WTC11 (cell line): ENCODE measurements around the gene TRPC4AP. TPM values are rescaled to one million over a fixed set of nuclear protein-coding genes. Genes with fewer than 3 reads are reported as not detected.

Experiments used
- ATAC-seq: fragments of 200-7000 bp; cut with Tn5 transposase; 2 replicates; pipeline ENCODE4 v1.10.0; 2021; ENCODE audit warnings: mild to moderate bottlenecking, moderate library complexity
- CTCF ChIA-PET: fragments of 300-600 bp; sonication (Branson Sonifier 250); formaldehyde crosslinking; loops from one replicate; lab custom pipeline; 2021; ENCODE audit warnings: antibody characterized with exemption; lab: Charles Lee
- POLR2A ChIA-PET: fragments of 350-600 bp; sonication (Branson Sonifier 250); formaldehyde crosslinking; loops from one replicate; lab custom pipeline; 2021; ENCODE audit warnings: antibody characterized with exemption; lab: Charles Lee
- DNase-seq: peaks from one replicate; pipeline ENCODE4 v3.0.0; 2021; ENCODE audit warnings: low spot score
- H3K27ac Mint-ChIP-seq: 2 replicates; pipeline ENCODE4 v1.8.0; 2021; ENCODE audit warnings: mixed read lengths
- H3K27me3 Mint-ChIP-seq: 2 replicates; pipeline ENCODE4 v1.8.0; 2021; ENCODE audit warnings: low read depth, mild to moderate bottlenecking, moderate library complexity, mixed read lengths
- H3K36me3 Mint-ChIP-seq: 2 replicates; pipeline ENCODE4 v1.8.0; 2021; ENCODE audit warnings: mixed read lengths
- H3K4me1 Mint-ChIP-seq: 2 replicates; pipeline ENCODE4 v1.8.0; 2022; ENCODE audit warnings: mixed read lengths
- H3K4me3 Mint-ChIP-seq: 2 replicates; pipeline ENCODE4 v1.8.0; 2021; ENCODE audit warnings: mild to moderate bottlenecking, moderate library complexity, mixed read lengths
- H3K9me3 Mint-ChIP-seq: 2 replicates; pipeline ENCODE4 v1.8.0; 2021; ENCODE audit warnings: mixed read lengths
- ATF1 ChIP-seq: sonication (generic); formaldehyde crosslinking; IDR thresholded peaks from 2 replicates; pipeline ENCODE4 v1.8.1; 2023; ENCODE audit warnings: mild to moderate bottlenecking, moderate library complexity, missing genetic modification reagents
- CBFB ChIP-seq: sonication (generic); formaldehyde crosslinking; IDR thresholded peaks from 2 replicates; pipeline ENCODE4 v1.8.1; 2022; ENCODE audit warnings: mild to moderate bottlenecking, low read depth, missing genetic modification reagents
- CREB1 ChIP-seq: sonication (generic); formaldehyde crosslinking; IDR thresholded peaks from 2 replicates; pipeline ENCODE4 v1.8.0; 2023; ENCODE audit warnings: mild to moderate bottlenecking, missing genetic modification reagents
- HMGA2 ChIP-seq: fragments of 250-450 bp; sonication (Bioruptor Pico); IDR thresholded peaks from 2 replicates; pipeline ENCODE4 v1.4.0; 2021; ENCODE audit warnings: mild to moderate bottlenecking, moderate library complexity
- NFATC4 ChIP-seq: fragments of 250-450 bp; sonication (Bioruptor Pico); IDR thresholded peaks from 2 replicates; pipeline ENCODE4 v1.9.0; 2021; ENCODE audit warnings: mild to moderate bottlenecking
- SOX15 ChIP-seq: fragments of 250-450 bp; sonication (Bioruptor Pico); IDR thresholded peaks from 2 replicates; pipeline ENCODE4 v1.9.0; 2021; ENCODE audit warnings: mild to moderate bottlenecking
- ZNF219 ChIP-seq: sonication (generic); formaldehyde crosslinking; IDR thresholded peaks from 2 replicates; pipeline ENCODE4 v1.8.0; 2023; ENCODE audit warnings: missing genetic modification reagents, mild to moderate bottlenecking, borderline replicate concordance
- ZNF232 ChIP-seq: sonication (generic); formaldehyde crosslinking; IDR thresholded peaks from 2 replicates; pipeline ENCODE4 v1.8.0; 2022; ENCODE audit warnings: mild to moderate bottlenecking, missing genetic modification reagents
- ZNF396 ChIP-seq: fragments of 250-450 bp; sonication (Bioruptor Pico); IDR thresholded peaks from 2 replicates; pipeline ENCODE4 v1.8.0; 2021; ENCODE audit warnings: mild to moderate bottlenecking, moderate library complexity, borderline replicate concordance
- ZNF416 ChIP-seq: fragments of 250-450 bp; sonication (Bioruptor Pico); IDR thresholded peaks from 2 replicates; pipeline ENCODE4 v1.9.0; 2021; ENCODE audit warnings: mild to moderate bottlenecking, inconsistent platforms
- total RNA-seq: library from RNA; stranded (reverse); gene quantifications from 3 replicates; pipeline ENCODE4 v1.2.3, GENCODE V29; 2021
- TF ChIP-seq, protein P1 (sequence below): fragments of 250-450 bp; sonication (Bioruptor Pico); IDR thresholded peaks from 2 replicates; pipeline ENCODE4 v1.9.0; 2021; ENCODE audit warnings: mild to moderate bottlenecking, borderline replicate concordance
- TF ChIP-seq, protein P2 (sequence below): fragments of 250-450 bp; sonication (Bioruptor Pico); IDR thresholded peaks from 2 replicates; pipeline ENCODE4 v1.9.0; 2021; ENCODE audit warnings: mild to moderate bottlenecking
- TF ChIP-seq, protein P3 (sequence below): sonication (generic); formaldehyde crosslinking; IDR thresholded peaks from 2 replicates; pipeline ENCODE4 v1.8.0; 2022; ENCODE audit warnings: mild to moderate bottlenecking, missing genetic modification reagents
- TF ChIP-seq, protein P4 (sequence below): fragments of 250-450 bp; sonication (Bioruptor Pico); IDR thresholded peaks from 2 replicates; pipeline ENCODE4 v2.1.2; 2022; ENCODE audit warnings: mild to moderate bottlenecking, moderate library complexity
- TF ChIP-seq, protein P5 (sequence below): sonication (generic); formaldehyde crosslinking; IDR thresholded peaks from 2 replicates; pipeline ENCODE4 v1.8.1; 2023; ENCODE audit warnings: mild to moderate bottlenecking, missing genetic modification reagents, moderate library complexity
- TF ChIP-seq, protein P6 (sequence below): sonication (generic); formaldehyde crosslinking; conservative IDR thresholded peaks from 2 replicates; pipeline ENCODE4 v1.8.1; 2022; ENCODE audit warnings: mild to moderate bottlenecking, missing genetic modification reagents
- TF ChIP-seq, protein P7 (sequence below): sonication (generic); formaldehyde crosslinking; IDR thresholded peaks from 2 replicates; pipeline ENCODE4 v1.8.1; 2023; ENCODE audit warnings: mild to moderate bottlenecking, missing genetic modification reagents, moderate library complexity
- TF ChIP-seq, protein P8 (sequence below): sonication (generic); formaldehyde crosslinking; IDR thresholded peaks from 2 replicates; pipeline ENCODE4 v1.8.0; 2022; ENCODE audit warnings: mild to moderate bottlenecking, missing genetic modification reagents

Gene TRPC4AP
- total RNA-seq, 1 experiment from 2014 or later = 73.8 TPM

DNA sequence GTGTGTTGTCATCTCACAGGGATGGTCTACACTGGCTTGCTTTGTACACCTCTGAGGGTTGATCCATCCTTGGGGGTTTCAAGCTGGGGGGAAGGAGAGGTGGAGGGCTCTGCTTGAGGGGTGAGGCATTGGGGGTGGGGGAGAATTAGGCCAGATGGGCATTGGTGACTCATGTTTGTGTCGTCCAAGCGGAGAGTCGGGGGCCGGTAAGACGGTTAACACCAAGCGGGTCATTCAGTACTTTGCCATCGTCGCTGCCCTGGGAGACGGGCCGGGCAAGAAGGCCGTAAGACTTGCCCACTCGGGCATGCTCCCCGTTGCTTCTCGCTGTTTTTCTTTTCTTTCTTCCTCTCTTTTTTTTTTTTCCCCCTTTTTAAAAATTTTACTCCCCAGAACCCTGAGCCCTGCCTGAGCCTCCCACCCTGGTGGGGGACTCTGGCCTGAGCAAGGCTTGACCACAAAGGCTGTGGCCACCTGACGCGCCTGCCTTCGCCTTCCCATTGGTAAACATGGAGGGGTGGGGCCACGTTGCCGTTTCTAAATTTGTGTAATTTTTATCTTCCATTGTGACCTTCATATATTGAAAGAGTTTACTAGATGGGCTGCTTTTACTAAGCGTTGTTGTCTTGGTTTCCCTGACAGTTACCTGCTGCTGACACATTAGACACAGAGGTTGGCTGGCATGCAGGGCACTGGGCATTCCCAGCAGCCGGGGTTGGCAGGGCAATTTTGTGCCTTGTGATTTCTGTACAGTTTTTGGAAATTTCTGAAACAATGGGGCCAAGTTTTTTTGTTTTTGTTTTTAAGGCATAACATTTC lies 110.1 kb downstream of the TRPC4AP start (continued):
- no peak for TF ChIP-seq ATF1 (CRISPR knock-in tag)

DNA sequence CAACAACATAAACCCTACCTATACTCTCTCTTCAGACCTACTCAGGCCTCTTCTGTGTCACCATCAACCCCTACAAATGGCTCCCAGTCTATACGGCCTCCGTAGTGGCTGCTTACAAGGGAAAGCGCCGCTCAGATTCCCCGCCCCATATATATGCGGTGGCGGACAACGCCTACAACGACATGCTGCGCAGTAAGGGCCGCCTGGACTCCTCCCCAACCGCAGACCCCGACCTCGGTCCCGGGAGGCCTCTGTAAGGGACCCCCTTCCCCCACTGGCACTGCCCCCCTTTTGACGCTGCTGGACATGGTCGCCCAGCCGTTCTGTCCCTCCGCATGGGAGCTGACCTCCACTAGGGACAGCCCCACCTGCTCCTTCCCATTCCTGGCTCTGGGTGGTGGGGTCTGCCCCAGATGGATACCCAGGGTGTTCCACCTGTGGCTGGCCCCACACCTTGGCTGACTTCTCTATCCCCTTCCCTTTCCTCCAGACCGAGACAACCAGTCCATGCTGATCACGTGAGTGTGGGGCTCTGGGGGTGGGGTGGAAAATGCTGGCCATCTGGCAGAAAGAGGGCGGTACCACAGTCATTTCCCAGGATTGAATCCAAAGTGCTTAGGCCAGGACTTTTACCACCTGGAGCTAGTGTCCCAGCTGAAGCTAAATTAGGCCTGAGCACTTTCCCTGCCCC lies 111.9 kb downstream of the TRPC4AP start:
- no peaks in the 10 kb centered on the region for H3K36me3 Mint-ChIP-seq
- POLR2A ChIA-PET = no interaction called here
- CTCF ChIA-PET = interaction anchor here (0.7 to 2.0 kb wide), 6 partner anchors 9 to 116 kb away, joined by 3 to 8 read pairs (median 4); partner anchors contain the start of gene ACSS2

DNA sequence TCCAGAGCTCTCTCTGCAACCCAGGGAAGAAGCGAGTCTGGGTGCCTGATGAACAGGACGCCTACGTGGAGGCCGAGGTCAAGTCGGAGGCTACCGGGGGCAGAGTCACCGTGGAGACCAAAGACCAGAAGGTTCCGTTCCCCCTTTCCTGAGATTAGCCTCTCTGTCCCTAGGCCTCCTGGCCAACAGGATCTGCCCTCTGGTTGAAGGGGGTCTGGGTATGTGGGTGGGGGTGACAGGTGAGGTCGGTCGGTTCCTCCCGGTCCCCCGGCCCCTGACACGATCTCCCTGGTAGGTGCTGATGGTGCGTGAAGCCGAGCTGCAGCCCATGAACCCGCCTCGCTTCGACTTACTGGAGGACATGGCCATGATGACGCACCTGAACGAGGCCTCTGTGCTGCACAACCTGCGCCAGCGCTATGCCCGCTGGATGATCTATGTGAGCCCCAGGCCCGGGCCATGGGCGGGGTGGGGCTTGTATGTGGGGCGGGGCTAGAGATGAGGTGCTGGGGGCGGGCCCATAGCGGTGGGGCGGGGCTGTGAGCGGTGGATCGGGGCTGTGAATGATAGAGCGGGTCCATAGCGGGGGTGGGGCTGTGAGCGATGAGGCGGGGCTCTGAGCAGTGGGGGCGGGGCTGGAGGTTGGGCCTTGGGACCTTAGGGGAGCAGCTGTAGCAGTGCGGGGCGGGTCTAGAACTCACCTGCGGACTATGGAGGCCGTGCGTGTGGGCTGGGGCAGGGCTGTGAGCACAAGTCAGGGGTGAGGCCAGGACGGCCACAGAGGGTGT lies 113.0 kb downstream of the TRPC4AP start:
- ChIA-PET CTCF (interaction anchor here (0.7 to 2.0 kb wide), 5 partner anchors 22 to 117 kb away, joined by 3 to 8 read pairs (median 4); partner anchors contain the start of genes ACSS2 and MYH7B), POLR2A (interaction anchor here (0.5 kb wide), 1 partner anchor 110 kb away, joined by 4 read pairs; no protein-coding TSS in a partner anchor)
- peaks cover 33% of the 10 kb centered on the region for H3K27me3 Mint-ChIP-seq
- ATAC-seq (peak; percentile 91), DNase-seq (peak; percentile 97)
- H3K27ac Mint-ChIP-seq = no peak overlapping the region; the same call in 1 of the 2 replicates
- no peaks in the 10 kb centered on the region for H3K9me3 Mint-ChIP-seq
- H3K36me3 Mint-ChIP-seq = no peaks in the 10 kb centered on the region
- H3K4me3 Mint-ChIP-seq = no peak overlapping the region
- H3K4me1 Mint-ChIP-seq = peaks cover 52% of the 10 kb centered on the region
- TF ChIP-seq, protein P1, sequence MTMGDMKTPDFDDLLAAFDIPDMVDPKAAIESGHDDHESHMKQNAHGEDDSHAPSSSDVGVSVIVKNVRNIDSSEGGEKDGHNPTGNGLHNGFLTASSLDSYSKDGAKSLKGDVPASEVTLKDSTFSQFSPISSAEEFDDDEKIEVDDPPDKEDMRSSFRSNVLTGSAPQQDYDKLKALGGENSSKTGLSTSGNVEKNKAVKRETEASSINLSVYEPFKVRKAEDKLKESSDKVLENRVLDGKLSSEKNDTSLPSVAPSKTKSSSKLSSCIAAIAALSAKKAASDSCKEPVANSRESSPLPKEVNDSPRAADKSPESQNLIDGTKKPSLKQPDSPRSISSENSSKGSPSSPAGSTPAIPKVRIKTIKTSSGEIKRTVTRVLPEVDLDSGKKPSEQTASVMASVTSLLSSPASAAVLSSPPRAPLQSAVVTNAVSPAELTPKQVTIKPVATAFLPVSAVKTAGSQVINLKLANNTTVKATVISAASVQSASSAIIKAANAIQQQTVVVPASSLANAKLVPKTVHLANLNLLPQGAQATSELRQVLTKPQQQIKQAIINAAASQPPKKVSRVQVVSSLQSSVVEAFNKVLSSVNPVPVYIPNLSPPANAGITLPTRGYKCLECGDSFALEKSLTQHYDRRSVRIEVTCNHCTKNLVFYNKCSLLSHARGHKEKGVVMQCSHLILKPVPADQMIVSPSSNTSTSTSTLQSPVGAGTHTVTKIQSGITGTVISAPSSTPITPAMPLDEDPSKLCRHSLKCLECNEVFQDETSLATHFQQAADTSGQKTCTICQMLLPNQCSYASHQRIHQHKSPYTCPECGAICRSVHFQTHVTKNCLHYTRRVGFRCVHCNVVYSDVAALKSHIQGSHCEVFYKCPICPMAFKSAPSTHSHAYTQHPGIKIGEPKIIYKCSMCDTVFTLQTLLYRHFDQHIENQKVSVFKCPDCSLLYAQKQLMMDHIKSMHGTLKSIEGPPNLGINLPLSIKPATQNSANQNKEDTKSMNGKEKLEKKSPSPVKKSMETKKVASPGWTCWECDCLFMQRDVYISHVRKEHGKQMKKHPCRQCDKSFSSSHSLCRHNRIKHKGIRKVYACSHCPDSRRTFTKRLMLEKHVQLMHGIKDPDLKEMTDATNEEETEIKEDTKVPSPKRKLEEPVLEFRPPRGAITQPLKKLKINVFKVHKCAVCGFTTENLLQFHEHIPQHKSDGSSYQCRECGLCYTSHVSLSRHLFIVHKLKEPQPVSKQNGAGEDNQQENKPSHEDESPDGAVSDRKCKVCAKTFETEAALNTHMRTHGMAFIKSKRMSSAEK (CRISPR knock-in tag) = no peak
- no peak for TF ChIP-seq CBFB (CRISPR knock-in tag)
- no peak for TF ChIP-seq SOX15 (CRISPR knock-in tag)
- TF ChIP-seq ZNF396 = no peak
- TF ChIP-seq, protein P2, sequence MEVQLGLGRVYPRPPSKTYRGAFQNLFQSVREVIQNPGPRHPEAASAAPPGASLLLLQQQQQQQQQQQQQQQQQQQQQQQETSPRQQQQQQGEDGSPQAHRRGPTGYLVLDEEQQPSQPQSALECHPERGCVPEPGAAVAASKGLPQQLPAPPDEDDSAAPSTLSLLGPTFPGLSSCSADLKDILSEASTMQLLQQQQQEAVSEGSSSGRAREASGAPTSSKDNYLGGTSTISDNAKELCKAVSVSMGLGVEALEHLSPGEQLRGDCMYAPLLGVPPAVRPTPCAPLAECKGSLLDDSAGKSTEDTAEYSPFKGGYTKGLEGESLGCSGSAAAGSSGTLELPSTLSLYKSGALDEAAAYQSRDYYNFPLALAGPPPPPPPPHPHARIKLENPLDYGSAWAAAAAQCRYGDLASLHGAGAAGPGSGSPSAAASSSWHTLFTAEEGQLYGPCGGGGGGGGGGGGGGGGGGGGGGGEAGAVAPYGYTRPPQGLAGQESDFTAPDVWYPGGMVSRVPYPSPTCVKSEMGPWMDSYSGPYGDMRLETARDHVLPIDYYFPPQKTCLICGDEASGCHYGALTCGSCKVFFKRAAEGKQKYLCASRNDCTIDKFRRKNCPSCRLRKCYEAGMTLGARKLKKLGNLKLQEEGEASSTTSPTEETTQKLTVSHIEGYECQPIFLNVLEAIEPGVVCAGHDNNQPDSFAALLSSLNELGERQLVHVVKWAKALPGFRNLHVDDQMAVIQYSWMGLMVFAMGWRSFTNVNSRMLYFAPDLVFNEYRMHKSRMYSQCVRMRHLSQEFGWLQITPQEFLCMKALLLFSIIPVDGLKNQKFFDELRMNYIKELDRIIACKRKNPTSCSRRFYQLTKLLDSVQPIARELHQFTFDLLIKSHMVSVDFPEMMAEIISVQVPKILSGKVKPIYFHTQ (CRISPR knock-in tag) = no peak
- TF ChIP-seq, protein P3, sequence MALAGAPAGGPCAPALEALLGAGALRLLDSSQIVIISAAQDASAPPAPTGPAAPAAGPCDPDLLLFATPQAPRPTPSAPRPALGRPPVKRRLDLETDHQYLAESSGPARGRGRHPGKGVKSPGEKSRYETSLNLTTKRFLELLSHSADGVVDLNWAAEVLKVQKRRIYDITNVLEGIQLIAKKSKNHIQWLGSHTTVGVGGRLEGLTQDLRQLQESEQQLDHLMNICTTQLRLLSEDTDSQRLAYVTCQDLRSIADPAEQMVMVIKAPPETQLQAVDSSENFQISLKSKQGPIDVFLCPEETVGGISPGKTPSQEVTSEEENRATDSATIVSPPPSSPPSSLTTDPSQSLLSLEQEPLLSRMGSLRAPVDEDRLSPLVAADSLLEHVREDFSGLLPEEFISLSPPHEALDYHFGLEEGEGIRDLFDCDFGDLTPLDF = no peak
- TF ChIP-seq ZNF219 (CRISPR knock-in tag) = no peak
- TF ChIP-seq, protein P4, sequence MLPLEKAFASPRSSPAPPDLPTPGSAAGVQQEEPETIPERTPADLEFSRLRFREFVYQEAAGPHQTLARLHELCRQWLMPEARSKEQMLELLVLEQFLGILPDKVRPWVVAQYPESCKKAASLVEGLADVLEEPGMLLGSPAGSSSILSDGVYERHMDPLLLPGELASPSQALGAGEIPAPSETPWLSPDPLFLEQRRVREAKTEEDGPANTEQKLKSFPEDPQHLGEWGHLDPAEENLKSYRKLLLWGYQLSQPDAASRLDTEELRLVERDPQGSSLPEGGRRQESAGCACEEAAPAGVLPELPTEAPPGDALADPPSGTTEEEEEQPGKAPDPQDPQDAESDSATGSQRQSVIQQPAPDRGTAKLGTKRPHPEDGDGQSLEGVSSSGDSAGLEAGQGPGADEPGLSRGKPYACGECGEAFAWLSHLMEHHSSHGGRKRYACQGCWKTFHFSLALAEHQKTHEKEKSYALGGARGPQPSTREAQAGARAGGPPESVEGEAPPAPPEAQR (CRISPR knock-in tag) = no peak
- TF ChIP-seq, protein P5, sequence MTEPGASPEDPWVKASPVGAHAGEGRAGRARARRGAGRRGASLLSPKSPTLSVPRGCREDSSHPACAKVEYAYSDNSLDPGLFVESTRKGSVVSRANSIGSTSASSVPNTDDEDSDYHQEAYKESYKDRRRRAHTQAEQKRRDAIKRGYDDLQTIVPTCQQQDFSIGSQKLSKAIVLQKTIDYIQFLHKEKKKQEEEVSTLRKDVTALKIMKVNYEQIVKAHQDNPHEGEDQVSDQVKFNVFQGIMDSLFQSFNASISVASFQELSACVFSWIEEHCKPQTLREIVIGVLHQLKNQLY (CRISPR knock-in tag) = no peak
- TF ChIP-seq, protein P6, sequence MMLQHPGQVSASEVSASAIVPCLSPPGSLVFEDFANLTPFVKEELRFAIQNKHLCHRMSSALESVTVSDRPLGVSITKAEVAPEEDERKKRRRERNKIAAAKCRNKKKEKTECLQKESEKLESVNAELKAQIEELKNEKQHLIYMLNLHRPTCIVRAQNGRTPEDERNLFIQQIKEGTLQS (CRISPR knock-in tag) = no peak

More for the DNA sequence above, 111.9 kb downstream of the TRPC4AP start:
- H3K4me3 Mint-ChIP-seq = no peak overlapping the region
- TF ChIP-seq ZNF232 (no peak), ZNF416 (no peak), SOX15 (CRISPR knock-in tag) (no peak), CREB1 (CRISPR knock-in tag) (no peak), HMGA2 (CRISPR knock-in tag) (no peak), NFATC4 (CRISPR knock-in tag) (no peak)
- TF ChIP-seq, protein P7, sequence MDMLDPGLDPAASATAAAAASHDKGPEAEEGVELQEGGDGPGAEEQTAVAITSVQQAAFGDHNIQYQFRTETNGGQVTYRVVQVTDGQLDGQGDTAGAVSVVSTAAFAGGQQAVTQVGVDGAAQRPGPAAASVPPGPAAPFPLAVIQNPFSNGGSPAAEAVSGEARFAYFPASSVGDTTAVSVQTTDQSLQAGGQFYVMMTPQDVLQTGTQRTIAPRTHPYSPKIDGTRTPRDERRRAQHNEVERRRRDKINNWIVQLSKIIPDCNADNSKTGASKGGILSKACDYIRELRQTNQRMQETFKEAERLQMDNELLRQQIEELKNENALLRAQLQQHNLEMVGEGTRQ (CRISPR knock-in tag) = peak; percentile 72
- TF ChIP-seq, protein P8, sequence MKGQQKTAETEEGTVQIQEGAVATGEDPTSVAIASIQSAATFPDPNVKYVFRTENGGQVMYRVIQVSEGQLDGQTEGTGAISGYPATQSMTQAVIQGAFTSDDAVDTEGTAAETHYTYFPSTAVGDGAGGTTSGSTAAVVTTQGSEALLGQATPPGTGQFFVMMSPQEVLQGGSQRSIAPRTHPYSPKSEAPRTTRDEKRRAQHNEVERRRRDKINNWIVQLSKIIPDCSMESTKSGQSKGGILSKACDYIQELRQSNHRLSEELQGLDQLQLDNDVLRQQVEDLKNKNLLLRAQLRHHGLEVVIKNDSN (CRISPR knock-in tag) = peak; percentile 51; the same call in 1 of the 2 replicates
- H3K27ac Mint-ChIP-seq = no peak overlapping the region; the same call in 1 of the 2 replicates
- H3K27me3 Mint-ChIP-seq = peaks cover 41% of the 10 kb centered on the region
- H3K9me3 Mint-ChIP-seq = no peaks in the 10 kb centered on the region
- DNase-seq = peak; percentile 51
- peaks cover 59% of the 10 kb centered on the region for H3K4me1 Mint-ChIP-seq
- ATAC-seq = no peak
